Inferior parietal cortex (tissue), 1 donor: ENCODE results near the gene SH3GLB2.
"Not testable (repeated sequence)": the region's sequence is repeated elsewhere in the genome, so short reads cannot be mapped to it uniquely, and the experiment has no call there.

Source experiments
- DNase-seq: peaks from one replicate; pipeline ENCODE4 v3.0.0-alpha.2; 2016; ENCODE audit errors: extremely low spot score

Gene SH3GLB2

GRCh38 chr9:128999581-129000206, 28.4 kb downstream of the SH3GLB2 start:
- DNase-seq: no peak

- DNase-seq: no peak
Observed at GRCh38 chr9:128998462-128998861, 29.7 kb downstream of the SH3GLB2 start.

- no peak for DNase-seq
Observed at GRCh38 chr9:128995791-128996190, 32.3 kb downstream of the SH3GLB2 start.

GRCh38 chr9:128992995-128993394, 35.1 kb downstream of the SH3GLB2 start:
- peak; percentile 64 for DNase-seq

GRCh38 chr9:128987805-128988204, 40.3 kb downstream of the SH3GLB2 start:
- DNase-seq: no peak

- no peak for DNase-seq
Observed at GRCh38 chr9:128986671-128987070, 41.5 kb downstream of the SH3GLB2 start.

GRCh38 chr9:128983536-128983935, 44.6 kb downstream of the SH3GLB2 start:
- DNase-seq: no peak

- no peak for DNase-seq
Observed at GRCh38 chr9:128979111-128979510, 49.0 kb downstream of the SH3GLB2 start.

GRCh38 chr9:128972956-128973355, 55.2 kb downstream of the SH3GLB2 start:
- no peak for DNase-seq

GRCh38 chr9:128969491-128969890, 58.6 kb downstream of the SH3GLB2 start:
- DNase-seq: no peak

- not testable (repeated sequence) for DNase-seq
Observed at GRCh38 chr9:128961403-128961802, 66.7 kb downstream of the SH3GLB2 start.
